T47D (cell line): ENCODE measurements around the gene CCN5.

ENCODE experiments used
- DNase-seq, 2 experiments: peaks; one replicate each; pipeline versions ENCODE4 v3.0.0 to v3.0.0-alpha.2; 2011 to 2012; ENCODE audit warnings: low read depth in 1 of 2, low spot score in 1 of 2
- JUND ChIP-seq: IDR thresholded peaks from 2 replicates; pipeline ENCODE4 v1.6.1; 2012; ENCODE audit warnings: low read depth
- in situ Hi-C: cut with HindIII; loops from 2 replicates; pipeline ENCODE4 v1.10.0; 2016; ENCODE audit warnings: low sequenced_read_pairs, low pct_unique_long_range_greater_than_20kb

Gene CCN5

DNA sequence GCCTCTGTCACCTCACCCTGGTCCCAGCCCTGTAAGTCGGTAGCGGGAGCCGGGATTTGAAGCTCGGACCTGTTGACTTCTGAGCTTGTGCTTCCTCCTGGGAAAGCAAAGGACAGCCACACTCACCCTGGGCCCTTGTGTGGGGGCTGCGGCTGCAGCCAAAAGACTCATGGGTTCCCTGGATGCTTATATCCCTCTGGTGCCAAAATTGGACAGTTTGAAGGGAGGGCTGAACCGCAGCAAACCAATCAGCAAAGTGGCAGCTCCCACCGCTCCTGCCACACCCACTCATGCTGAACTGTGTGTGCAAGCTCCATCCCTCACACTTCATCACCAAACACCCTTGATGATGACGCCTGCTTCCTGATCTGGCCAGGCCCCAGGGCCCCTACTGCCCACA, 3.9 kb upstream of the CCN5 start:
- in situ Hi-C loops, result no loop called here
- TF ChIP-seq JUND, result no peak
- DNase-seq, result no peak

GRCh38 chr20:44714102-44714700, 968 bp upstream of the CCN5 start:
- in situ Hi-C loops, result no loop called here
- TF ChIP-seq JUND, result no peak
- no peak for DNase-seq

- in situ Hi-C loops, result no loop called here
- no peak for DNase-seq
- TF ChIP-seq JUND, result no peak
These were observed 535 bp downstream of the CCN5 start for GRCh38 chr20:44715499-44716308.

- peak in 1 of 2 experiments; percentile 82 for DNase-seq
- TF ChIP-seq JUND, result no peak
- in situ Hi-C loops, result no loop called here
These were observed 1.3 kb downstream of the CCN5 start for GRCh38 chr20:44716309-44717106.

- in situ Hi-C loops, result no loop called here
- no peak for DNase-seq
- TF ChIP-seq JUND, result no peak
These were observed 2.8 kb downstream of the CCN5 start for GRCh38 chr20:44717986-44718385.

- in situ Hi-C loops, result no loop called here
- DNase-seq, result no peak
- no peak for TF ChIP-seq JUND
These were observed 4.7 kb downstream of the CCN5 start for GRCh38 chr20:44719841-44720240.

DNA sequence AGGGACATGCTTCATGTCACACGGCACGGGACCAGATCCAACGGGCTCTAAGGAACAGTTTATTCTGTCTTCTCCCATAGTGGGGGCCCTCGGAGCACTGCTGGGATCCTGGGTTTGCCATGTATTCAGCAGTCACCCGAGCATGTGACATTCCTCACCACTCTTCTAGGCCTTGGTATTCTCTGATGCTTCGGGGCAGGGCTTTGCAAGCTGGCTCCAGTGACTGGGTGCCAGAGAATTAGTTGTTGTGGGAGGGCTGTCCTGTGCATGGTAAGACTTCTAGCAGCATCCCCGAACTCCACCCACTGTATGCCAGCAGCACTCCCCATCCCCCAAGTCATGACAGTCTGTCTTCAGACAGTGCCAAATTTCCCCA, 5.4 kb downstream of the CCN5 start:
- in situ Hi-C loops, result no loop called here
- peak; percentile 62 to 84 for DNase-seq
- TF ChIP-seq JUND, result no peak

DNA sequence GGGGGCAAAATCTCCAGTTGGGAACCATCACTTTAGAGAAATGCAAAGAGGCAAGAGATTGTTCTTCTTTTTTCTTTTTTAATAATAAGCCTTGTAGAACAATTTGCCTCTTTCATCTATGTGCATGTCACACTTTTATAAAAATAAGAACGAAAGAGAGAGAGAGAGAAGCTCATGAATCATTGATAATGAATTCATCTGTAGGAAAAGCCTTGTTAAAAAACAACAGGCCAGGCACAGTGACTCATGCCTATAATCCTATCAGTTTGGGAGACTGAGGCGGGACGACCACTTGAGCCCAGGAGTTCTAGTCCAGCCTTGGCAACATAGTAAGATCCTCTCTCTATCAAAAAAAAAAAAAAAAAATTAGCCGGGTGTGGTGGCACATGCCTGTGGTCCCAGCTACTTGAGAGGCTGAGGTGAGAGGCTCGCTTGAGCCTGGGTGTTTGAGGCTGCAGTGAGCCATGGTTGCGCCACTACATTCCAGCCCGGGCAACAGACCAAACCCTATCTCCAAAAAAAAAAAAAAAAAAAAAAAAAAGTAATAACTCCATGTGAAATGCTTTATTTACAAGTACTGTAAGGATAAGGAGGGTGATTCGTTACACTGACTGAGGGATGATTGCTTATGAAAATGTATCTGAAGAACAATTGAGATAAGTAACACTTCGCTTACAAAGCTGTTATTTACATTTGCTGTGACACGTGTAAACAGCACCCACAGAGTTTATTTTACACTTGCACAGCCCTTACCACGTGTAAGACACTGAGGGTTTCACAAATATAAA, 6.0 kb downstream of the CCN5 start:
- in situ Hi-C loops, result no loop called here
- DNase-seq, result no peak
- TF ChIP-seq JUND, result no peak

- DNase-seq, result no peak
- TF ChIP-seq JUND, result no peak
These were observed 6.6 kb downstream of the CCN5 start for GRCh38 chr20:44721785-44722054.

GRCh38 chr20:44722990-44723389, 7.8 kb downstream of the CCN5 start:
- TF ChIP-seq JUND, result no peak
- in situ Hi-C loops, result no loop called here
- no peak for DNase-seq

More at GRCh38 chr20:44721785-44722054, 6.6 kb downstream of the CCN5 start:
- in situ Hi-C loops, result no loop called here

DNA sequence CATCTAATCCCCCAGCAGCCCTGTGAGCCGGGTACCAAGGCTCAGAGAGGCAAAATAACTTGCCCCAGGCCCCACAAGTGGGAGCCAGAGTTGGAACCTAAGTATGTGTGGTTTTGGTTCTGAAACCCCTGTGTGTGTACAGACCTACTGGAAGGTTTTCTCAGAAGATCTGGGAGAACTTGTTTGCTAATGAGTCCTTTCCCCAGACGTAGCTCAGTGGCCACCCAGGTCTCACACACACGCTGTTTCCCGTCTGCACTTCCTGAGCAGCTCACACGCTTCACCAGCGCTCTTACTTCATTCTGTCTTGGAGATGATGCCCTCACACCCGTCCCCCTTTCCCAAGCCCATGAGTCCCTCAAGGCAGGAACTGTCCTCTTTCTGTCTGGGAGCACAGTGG, 8.2 kb downstream of the CCN5 start:
- DNase-seq, result peak in 1 of 2 experiments; percentile 56
- in situ Hi-C loops, result no loop called here
- no peak for TF ChIP-seq JUND

DNA sequence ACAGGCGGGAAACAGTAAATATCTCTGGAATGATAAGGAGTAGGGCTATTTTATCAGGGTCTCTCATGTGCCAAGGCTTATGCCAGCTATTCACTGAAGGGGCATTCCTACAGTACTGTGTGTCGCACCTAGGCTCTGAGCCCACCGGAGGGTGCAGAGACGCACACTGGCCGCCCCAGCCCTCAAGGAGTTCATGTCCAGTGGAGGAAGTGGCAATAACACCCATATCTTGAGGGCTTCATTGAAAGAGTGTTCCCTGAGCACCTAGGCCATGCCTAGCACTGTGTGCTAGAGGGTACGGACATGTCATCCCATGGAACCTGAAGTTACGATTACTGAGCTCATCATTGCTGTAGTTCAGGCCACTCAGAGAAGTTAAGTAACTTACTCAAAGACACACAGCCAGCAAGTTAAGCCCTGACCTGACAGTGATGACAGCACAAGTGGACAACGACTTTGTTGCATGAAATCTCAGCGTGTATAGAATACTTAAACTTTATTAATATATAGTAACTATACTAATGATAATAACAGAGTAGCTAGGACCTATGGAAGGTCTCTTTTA, 8.7 kb downstream of the CCN5 start:
- no peak for DNase-seq
- in situ Hi-C loops, result no loop called here
- TF ChIP-seq JUND, result no peak
